ENCODE data around the gene BACH2. TPM values are rescaled to one million over a fixed set of nuclear protein-coding genes. Genes with fewer than 3 reads are reported as not detected.

The BACH2 gene
- total RNA-seq, 4 donors from 2014 or later = 8.5 to 20.0 (median 13.3) TPM

DNA sequence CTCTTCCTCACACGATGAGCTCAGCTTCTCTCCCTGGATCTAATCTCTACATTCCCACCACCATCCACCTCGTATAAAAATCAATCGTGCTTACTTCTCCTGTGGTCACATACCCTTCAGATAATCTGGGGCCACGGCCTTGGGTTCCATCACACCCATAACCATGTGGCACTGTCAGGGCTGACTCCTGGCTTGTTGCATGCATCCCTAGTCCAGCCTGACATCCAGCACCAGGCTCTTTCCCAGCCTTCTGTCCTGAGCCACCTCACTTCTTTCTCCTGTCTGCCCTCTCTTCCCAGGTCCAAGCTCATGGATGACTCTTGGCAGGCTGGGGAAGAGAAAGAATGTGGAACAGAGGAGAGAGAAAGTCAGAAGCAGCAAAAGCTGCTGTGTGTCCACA is 199.8 kb downstream of the BACH2 start:
- Histone ChIP-seq H3K36me3 (no peaks in the 10 kb centered on the region), H3K27me3 (no peaks in the 10 kb centered on the region), H3K4me3 (no peak overlapping the region), H3K9me3 (no peaks in the 10 kb centered on the region), H3K27ac (peak overlapping the region; percentile 58), H3K4me1 (peaks cover 22% of the 10 kb centered on the region)
- DNase-seq (ENCODE audit: low spot score in 2 of 2) = no peak
- TF ChIP-seq, protein P1, sequence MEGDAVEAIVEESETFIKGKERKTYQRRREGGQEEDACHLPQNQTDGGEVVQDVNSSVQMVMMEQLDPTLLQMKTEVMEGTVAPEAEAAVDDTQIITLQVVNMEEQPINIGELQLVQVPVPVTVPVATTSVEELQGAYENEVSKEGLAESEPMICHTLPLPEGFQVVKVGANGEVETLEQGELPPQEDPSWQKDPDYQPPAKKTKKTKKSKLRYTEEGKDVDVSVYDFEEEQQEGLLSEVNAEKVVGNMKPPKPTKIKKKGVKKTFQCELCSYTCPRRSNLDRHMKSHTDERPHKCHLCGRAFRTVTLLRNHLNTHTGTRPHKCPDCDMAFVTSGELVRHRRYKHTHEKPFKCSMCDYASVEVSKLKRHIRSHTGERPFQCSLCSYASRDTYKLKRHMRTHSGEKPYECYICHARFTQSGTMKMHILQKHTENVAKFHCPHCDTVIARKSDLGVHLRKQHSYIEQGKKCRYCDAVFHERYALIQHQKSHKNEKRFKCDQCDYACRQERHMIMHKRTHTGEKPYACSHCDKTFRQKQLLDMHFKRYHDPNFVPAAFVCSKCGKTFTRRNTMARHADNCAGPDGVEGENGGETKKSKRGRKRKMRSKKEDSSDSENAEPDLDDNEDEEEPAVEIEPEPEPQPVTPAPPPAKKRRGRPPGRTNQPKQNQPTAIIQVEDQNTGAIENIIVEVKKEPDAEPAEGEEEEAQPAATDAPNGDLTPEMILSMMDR (IDR thresholded peaks at IDR 0.05) = no peak
- WGBS = 80% methylated on average over 4 of the region's 4 CpGs

DNA sequence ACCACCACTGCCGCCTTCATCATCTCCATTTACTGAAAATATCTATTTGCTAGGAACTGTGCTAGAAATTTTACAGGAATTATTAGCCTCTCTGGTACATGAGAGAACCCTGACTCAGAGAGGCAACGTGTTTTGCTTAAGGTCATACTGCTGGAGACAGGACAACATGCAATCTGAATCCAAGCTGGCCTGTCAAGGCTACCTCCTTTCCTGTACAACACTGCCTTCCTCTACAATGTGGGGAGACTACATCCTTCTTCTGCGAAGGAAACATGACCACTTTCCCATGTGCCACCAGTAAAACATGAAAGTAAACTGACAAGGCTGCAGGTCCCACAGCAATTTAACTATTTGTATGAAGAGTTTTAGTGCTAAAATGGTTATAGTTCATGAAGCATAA is 200.9 kb downstream of the BACH2 start:
- no peaks in the 10 kb centered on the region for H3K9me3 ChIP-seq
- WGBS = 81% methylated on average over 3 of the region's 3 CpGs
- H3K4me3 ChIP-seq = no peak overlapping the region

DNA sequence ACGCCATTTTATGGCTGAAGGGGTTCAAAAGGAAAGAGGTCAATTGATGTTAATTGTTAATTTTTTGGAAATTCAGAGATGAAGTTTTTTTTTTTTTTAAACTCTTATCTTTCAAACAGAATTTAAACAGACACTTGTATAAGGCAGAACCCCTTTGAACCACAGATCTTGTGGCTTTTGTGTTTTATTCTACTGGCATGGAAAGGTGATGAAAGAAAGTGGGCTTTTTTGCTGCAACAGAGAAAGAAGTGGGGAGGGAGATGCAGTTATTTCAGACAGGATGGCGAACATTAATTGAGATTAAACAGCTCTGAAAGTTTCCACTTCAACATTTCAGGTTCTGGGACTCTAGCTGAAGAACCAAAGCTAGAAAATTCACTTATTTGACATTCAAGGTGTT is 201.5 kb downstream of the BACH2 start:
- Histone ChIP-seq H3K27ac (no peak overlapping the region), H3K27me3 (no peaks in the 10 kb centered on the region), H3K4me3 (no peak overlapping the region), H3K36me3 (no peaks in the 10 kb centered on the region), H3K4me1 (peaks cover 22% of the 10 kb centered on the region), H3K9me3 (no peaks in the 10 kb centered on the region)
- DNase-seq (ENCODE audit: low spot score in 2 of 2) = no peak
- TF ChIP-seq EP300 (IDR thresholded peaks at IDR 0.05) (no peak), POLR2AphosphoS5 (IDR thresholded peaks at IDR 0.05) (no peak), POLR2A (IDR thresholded peaks at IDR 0.05) (no peak)
- TF ChIP-seq, protein P1 (IDR thresholded peaks at IDR 0.05) = no peak
- WGBS = 94% methylated on average over 2 of the region's 2 CpGs

More for the DNA sequence above, 200.9 kb downstream of the BACH2 start:
- DNase-seq (ENCODE audit: low spot score in 2 of 2) = no peak
- H3K36me3 ChIP-seq = no peaks in the 10 kb centered on the region
- peaks cover 22% of the 10 kb centered on the region for H3K4me1 ChIP-seq
- H3K27me3 ChIP-seq = no peaks in the 10 kb centered on the region
- TF ChIP-seq EP300 (IDR thresholded peaks at IDR 0.05) = no peak
- TF ChIP-seq, protein P1 (IDR thresholded peaks at IDR 0.05) = no peak
- no peak for TF ChIP-seq POLR2A (IDR thresholded peaks at IDR 0.05)
- no peak for TF ChIP-seq POLR2AphosphoS5 (IDR thresholded peaks at IDR 0.05)
- no peak overlapping the region for H3K27ac ChIP-seq

DNA sequence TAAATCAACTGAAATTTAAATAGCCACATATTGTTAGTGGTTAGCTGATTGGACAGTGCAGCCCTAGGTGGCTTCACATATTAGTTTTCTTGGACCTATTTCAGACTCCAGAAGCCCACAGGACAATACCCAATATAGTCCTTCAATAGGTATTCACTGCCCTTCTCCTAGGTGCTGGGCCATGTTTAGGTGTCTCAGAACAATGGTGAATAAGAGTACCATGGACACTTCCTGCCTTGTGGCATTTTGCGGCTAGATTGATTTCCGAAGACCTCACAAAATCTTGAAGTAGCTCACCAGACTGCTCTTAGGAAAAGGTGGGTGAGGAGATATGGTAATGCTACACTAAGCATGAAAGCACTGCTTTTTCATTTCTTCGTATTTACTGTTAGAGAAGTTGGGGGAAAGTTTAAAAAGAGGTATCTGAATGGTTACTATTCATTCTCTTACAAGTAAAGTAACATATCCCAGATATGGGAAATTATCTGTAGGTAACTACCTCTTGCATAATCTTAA is 203.0 kb downstream of the BACH2 start:
- no peak for DNase-seq (ENCODE audit: low spot score in 2 of 2)
- Histone ChIP-seq H3K27me3 (no peaks in the 10 kb centered on the region), H3K9me3 (no peaks in the 10 kb centered on the region), H3K36me3 (no peaks in the 10 kb centered on the region), H3K27ac (no peak overlapping the region), H3K4me3 (no peak overlapping the region), H3K4me1 (peaks cover 16% of the 10 kb centered on the region)
- TF ChIP-seq POLR2A (IDR thresholded peaks at IDR 0.05) (no peak), POLR2AphosphoS5 (IDR thresholded peaks at IDR 0.05) (no peak), EP300 (IDR thresholded peaks at IDR 0.05) (no peak)
- TF ChIP-seq, protein P1 (IDR thresholded peaks at IDR 0.05) = no peak
- 98% methylated on average over 3 of the region's 3 CpGs for WGBS

DNA sequence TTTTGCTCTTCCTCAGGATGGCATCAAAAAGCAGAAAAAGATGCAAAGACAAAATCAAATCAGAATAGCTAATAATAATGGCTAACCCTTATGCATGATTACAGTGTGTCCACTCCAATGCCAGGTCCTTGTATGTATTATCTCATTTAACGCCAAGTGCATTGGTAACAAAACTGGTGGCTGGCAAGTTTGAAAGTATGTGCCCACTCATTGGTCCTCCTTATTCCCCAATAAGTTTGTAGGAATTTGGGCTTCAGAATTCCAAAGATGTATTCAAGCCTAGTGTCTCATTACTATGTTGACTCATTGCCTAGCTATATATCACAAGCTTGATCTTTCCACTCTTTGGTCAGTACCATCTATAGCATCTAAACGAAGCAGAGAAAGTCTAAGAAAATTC is 205.8 kb downstream of the BACH2 start:
- DNase-seq (ENCODE audit: low spot score in 2 of 2) = no peak
- H3K36me3 ChIP-seq = no peaks in the 10 kb centered on the region
- TF ChIP-seq EP300 (IDR thresholded peaks at IDR 0.05) (no peak), POLR2AphosphoS5 (IDR thresholded peaks at IDR 0.05) (no peak), POLR2A (IDR thresholded peaks at IDR 0.05) (no peak)
- TF ChIP-seq, protein P1 (IDR thresholded peaks at IDR 0.05) = no peak
- no peaks in the 10 kb centered on the region for H3K27me3 ChIP-seq
- H3K4me1 ChIP-seq = peaks cover 6% of the 10 kb centered on the region
- 91% methylated on average over 2 of the region's 2 CpGs for WGBS
- no peak overlapping the region for H3K27ac ChIP-seq
- no peaks in the 10 kb centered on the region for H3K9me3 ChIP-seq
- H3K4me3 ChIP-seq = no peak overlapping the region
